Myocyte (in vitro differentiated cells): Measurements from ENCODE around the gene SMAD3. TPM values are rescaled to one million over a fixed set of nuclear protein-coding genes. Genes with fewer than 3 reads are reported as not detected.

Experiments used
- DNase-seq: peaks from one replicate; pipeline ENCODE4 v3.0.0-alpha.2; 2012; ENCODE audit warnings: low read depth
- total RNA-seq: library from RNA; depleted of rRNA; stranded (reverse); fragments of >200 nt; gene quantifications from 2 replicates; pipeline ENCODE4 v1.2.3, GENCODE V29; 2014

The SMAD3 gene
- total RNA-seq, 1 donor from 2014 or later = 24.4 TPM

GRCh38 chr15:67035886-67036285, 29.5 kb upstream of the SMAD3 start:
- no peak for DNase-seq

GRCh38 chr15:67036775-67037555, 28.4 kb upstream of the SMAD3 start:
- DNase-seq = peak; percentile 90

- peak; percentile 90 for DNase-seq
Measured at GRCh38 chr15:67037694-67038093, 27.7 kb upstream of the SMAD3 start.

GRCh38 chr15:67038736-67039135, 26.7 kb upstream of the SMAD3 start:
- no peak for DNase-seq

- DNase-seq = no peak
Measured at GRCh38 chr15:67039384-67040075, 25.9 kb upstream of the SMAD3 start.

- DNase-seq = no peak
Measured at GRCh38 chr15:67040277-67040676, 25.1 kb upstream of the SMAD3 start.

- no peak for DNase-seq
Measured at GRCh38 chr15:67042551-67043142, 22.8 kb upstream of the SMAD3 start.

GRCh38 chr15:67043939-67044771, 21.2 kb upstream of the SMAD3 start:
- peak; percentile 98 for DNase-seq

GRCh38 chr15:67047149-67047661, 18.2 kb upstream of the SMAD3 start:
- DNase-seq = no peak

- peak; percentile 47 for DNase-seq
Measured at GRCh38 chr15:67048281-67049279, 16.8 kb upstream of the SMAD3 start.

GRCh38 chr15:67049351-67050044, 15.9 kb upstream of the SMAD3 start:
- DNase-seq = peak; percentile 94

GRCh38 chr15:67050062-67050461, 15.3 kb upstream of the SMAD3 start:
- no peak for DNase-seq

- DNase-seq = no peak
Measured at GRCh38 chr15:67050522-67051087, 14.8 kb upstream of the SMAD3 start.

- DNase-seq = no peak
Measured at GRCh38 chr15:67051088-67052045, 14.0 kb upstream of the SMAD3 start.

- no peak for DNase-seq
Measured at GRCh38 chr15:67054676-67055075, 10.7 kb upstream of the SMAD3 start.

GRCh38 chr15:67059127-67059553, 6.3 kb upstream of the SMAD3 start:
- no peak for DNase-seq

- no peak for DNase-seq
Measured at GRCh38 chr15:67061811-67062368, 3.5 kb upstream of the SMAD3 start.
